SK-N-SH treated with all-trans-retinoic acid at 6 μM for 48 hours (cell line): ENCODE measurements around the gene LHX6.

ENCODE experiments used
- ATAC-seq: fragments of 200-7000 bp; cut with Tn5 transposase; 3 replicates; pipeline ENCODE4 v1.9.1; 2020; ENCODE audit warnings: mild to moderate bottlenecking, moderate library complexity
- ARNTL ChIP-seq: fragments of 450-650 bp; formaldehyde crosslinking; IDR thresholded peaks from 2 replicates; pipeline ENCODE4 v1.5.0; 2020; ENCODE audit warnings: low read depth, mild to moderate bottlenecking, moderate library complexity, borderline replicate concordance
- BACH2 ChIP-seq: fragments of 250-450 bp; sonication (Bioruptor Pico); IDR thresholded peaks from 2 replicates; pipeline ENCODE4 v1.9.0; 2021; ENCODE audit warnings: mild to moderate bottlenecking, borderline replicate concordance
- CSDC2 ChIP-seq: fragments of 250-450 bp; sonication (Bioruptor Pico); IDR thresholded peaks from 2 replicates; pipeline ENCODE4 v1.5.0; 2020; ENCODE audit warnings: mild to moderate bottlenecking, moderate library complexity
- ESRRG ChIP-seq: fragments of 250-450 bp; sonication (Bioruptor Pico); IDR thresholded peaks from 2 replicates; pipeline ENCODE4 v1.6.1; 2021; ENCODE audit warnings: mild to moderate bottlenecking
- GLIS3 ChIP-seq: fragments of 250-450 bp; sonication (Bioruptor Pico); IDR thresholded peaks from 2 replicates; pipeline ENCODE4 v1.5.0; 2020; ENCODE audit warnings: mild to moderate bottlenecking, moderate library complexity
- ISL1 ChIP-seq: fragments of 250-450 bp; sonication (Bioruptor Pico); IDR thresholded peaks from 2 replicates; pipeline ENCODE4 v2.1.2; 2022; ENCODE audit warnings: mild to moderate bottlenecking, moderate library complexity
- POU6F1 ChIP-seq: fragments of 250-450 bp; sonication (Bioruptor Pico); IDR thresholded peaks from 2 replicates; pipeline ENCODE4 v1.8.0; 2021; ENCODE audit warnings: low read depth, mild to moderate bottlenecking, moderate library complexity, borderline replicate concordance
- RARB ChIP-seq: fragments of 250-450 bp; sonication (Bioruptor Pico); IDR thresholded peaks from 2 replicates; pipeline ENCODE4 v1.8.0; 2021; ENCODE audit warnings: mild to moderate bottlenecking, moderate library complexity
- TCF4 ChIP-seq: fragments of 250-450 bp; sonication (Bioruptor Pico); IDR thresholded peaks from 2 replicates; pipeline ENCODE4 v1.8.0; 2021; ENCODE audit warnings: mild to moderate bottlenecking, moderate library complexity, borderline replicate concordance
- TOX ChIP-seq: fragments of 250-450 bp; sonication (Bioruptor Pico); IDR thresholded peaks from 2 replicates; pipeline ENCODE4 v1.8.0; 2021; ENCODE audit warnings: mild to moderate bottlenecking, moderate library complexity, borderline replicate concordance
- ZC3H10 ChIP-seq: fragments of 250-450 bp; sonication (Bioruptor Pico); IDR thresholded peaks from 2 replicates; pipeline ENCODE4 v1.5.1; 2021; ENCODE audit warnings: mild to moderate bottlenecking, moderate library complexity
- ZFP3 ChIP-seq: fragments of 250-450 bp; sonication (Bioruptor Pico); IDR thresholded peaks from 2 replicates; pipeline ENCODE4 v1.5.0; 2020; ENCODE audit warnings: mild to moderate bottlenecking, moderate library complexity
- ZFP30 ChIP-seq: fragments of 450-650 bp; formaldehyde crosslinking; IDR thresholded peaks from 2 replicates; pipeline ENCODE4 v1.5.0; 2022; ENCODE audit warnings: mild to moderate bottlenecking, moderate library complexity
- ZNF565 ChIP-seq: fragments of 450-650 bp; formaldehyde crosslinking; conservative IDR thresholded peaks from 2 replicates; pipeline ENCODE4 v1.5.0; 2020; ENCODE audit warnings: low read depth, mild to moderate bottlenecking, moderate library complexity
- ZNF70 ChIP-seq: fragments of 450-650 bp; formaldehyde crosslinking; IDR thresholded peaks from 2 replicates; pipeline ENCODE4 v1.5.0; 2020; ENCODE audit warnings: mild to moderate bottlenecking, moderate library complexity
- ZNF8 ChIP-seq: fragments of 450-650 bp; formaldehyde crosslinking; IDR thresholded peaks from 2 replicates; pipeline ENCODE4 v1.5.0; 2020; ENCODE audit warnings: mild to moderate bottlenecking, moderate library complexity
- TF ChIP-seq, protein P1 (sequence below): fragments of 250-450 bp; sonication (Bioruptor Pico); IDR thresholded peaks from 2 replicates; pipeline ENCODE4 v1.5.1; 2021; ENCODE audit warnings: mild to moderate bottlenecking, moderate library complexity
- TF ChIP-seq, protein P2 (sequence below): fragments of 250-450 bp; sonication (Bioruptor Pico); IDR thresholded peaks from 2 replicates; pipeline ENCODE4 v1.8.0; 2020; ENCODE audit warnings: mild to moderate bottlenecking, moderate library complexity, borderline replicate concordance
- TF ChIP-seq, protein P3 (sequence below): fragments of 250-450 bp; sonication (Bioruptor Pico); IDR thresholded peaks from 2 replicates; pipeline ENCODE4 v1.5.1; 2020; ENCODE audit warnings: low read depth, mild to moderate bottlenecking, moderate library complexity

LHX6 gene

DNA sequence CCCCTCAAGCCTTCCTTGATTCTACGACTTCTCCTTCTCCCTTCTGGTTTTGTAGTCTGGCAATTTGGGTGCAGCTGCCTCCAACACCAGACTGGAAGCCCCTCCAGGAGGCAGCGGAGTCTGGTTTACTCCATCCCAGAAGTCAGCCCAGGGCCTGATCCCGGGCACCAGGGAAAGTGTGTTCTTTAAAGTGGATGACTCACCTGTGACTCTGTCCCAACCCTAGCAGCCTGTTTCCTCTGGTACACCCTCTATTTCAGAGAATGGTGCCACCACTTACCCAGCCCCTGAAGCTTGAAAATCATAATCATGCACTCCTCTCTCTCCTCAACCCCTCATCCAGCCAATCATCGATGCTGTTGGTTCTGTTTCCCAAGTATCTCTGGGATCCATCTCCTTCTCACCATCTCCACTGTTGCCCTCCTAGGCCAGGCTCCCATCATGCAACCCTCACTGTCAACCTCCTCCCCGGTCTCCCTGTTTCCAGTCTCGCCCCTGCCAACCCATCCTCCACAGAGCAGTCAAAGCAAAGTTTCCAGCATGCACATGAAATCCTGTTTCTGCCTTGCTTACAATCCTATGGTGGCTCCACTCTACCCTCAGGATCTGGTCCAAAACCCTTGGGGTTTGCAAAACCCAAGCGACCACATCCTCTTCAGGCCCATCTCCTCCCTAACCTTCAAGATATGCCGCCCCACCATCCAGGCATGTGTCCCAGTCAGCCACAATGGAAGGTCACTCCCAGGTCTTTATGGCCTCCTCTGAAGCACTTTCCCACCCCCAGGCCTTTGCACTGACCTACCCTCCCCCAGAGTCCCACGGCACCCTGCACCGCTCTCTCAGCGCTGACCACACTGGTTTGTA, 10.5 kb downstream of the LHX6 start (continued):
- TF ChIP-seq, protein P1, sequence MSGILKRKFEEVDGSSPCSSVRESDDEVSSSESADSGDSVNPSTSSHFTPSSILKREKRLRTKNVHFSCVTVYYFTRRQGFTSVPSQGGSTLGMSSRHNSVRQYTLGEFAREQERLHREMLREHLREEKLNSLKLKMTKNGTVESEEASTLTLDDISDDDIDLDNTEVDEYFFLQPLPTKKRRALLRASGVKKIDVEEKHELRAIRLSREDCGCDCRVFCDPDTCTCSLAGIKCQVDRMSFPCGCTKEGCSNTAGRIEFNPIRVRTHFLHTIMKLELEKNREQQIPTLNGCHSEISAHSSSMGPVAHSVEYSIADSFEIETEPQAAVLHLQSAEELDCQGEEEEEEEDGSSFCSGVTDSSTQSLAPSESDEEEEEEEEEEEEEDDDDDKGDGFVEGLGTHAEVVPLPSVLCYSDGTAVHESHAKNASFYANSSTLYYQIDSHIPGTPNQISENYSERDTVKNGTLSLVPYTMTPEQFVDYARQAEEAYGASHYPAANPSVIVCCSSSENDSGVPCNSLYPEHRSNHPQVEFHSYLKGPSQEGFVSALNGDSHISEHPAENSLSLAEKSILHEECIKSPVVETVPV (CRISPR knock-in tag): no peak
- TF ChIP-seq CSDC2 (CRISPR knock-in tag) (no peak), ARNTL (CRISPR knock-in tag) (no peak), ZC3H10 (CRISPR knock-in tag) (no peak), ZNF8 (no peak), ISL1 (CRISPR knock-in tag) (no peak), TOX (CRISPR knock-in tag) (no peak), ZNF565 (CRISPR knock-in tag) (no peak), ZNF70 (CRISPR knock-in tag) (no peak)

- no peak for TF ChIP-seq TCF4 (CRISPR knock-in tag)
- no peak for TF ChIP-seq RARB (CRISPR knock-in tag)
- no peak for TF ChIP-seq ZFP3
- no peak for TF ChIP-seq GLIS3 (CRISPR knock-in tag)
- TF ChIP-seq ZNF8: no peak
- TF ChIP-seq, protein P2, sequence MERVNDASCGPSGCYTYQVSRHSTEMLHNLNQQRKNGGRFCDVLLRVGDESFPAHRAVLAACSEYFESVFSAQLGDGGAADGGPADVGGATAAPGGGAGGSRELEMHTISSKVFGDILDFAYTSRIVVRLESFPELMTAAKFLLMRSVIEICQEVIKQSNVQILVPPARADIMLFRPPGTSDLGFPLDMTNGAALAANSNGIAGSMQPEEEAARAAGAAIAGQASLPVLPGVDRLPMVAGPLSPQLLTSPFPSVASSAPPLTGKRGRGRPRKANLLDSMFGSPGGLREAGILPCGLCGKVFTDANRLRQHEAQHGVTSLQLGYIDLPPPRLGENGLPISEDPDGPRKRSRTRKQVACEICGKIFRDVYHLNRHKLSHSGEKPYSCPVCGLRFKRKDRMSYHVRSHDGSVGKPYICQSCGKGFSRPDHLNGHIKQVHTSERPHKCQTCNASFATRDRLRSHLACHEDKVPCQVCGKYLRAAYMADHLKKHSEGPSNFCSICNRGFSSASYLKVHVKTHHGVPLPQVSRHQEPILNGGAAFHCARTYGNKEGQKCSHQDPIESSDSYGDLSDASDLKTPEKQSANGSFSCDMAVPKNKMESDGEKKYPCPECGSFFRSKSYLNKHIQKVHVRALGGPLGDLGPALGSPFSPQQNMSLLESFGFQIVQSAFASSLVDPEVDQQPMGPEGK: no peak
- TF ChIP-seq ISL1 (CRISPR knock-in tag): no peak
- TF ChIP-seq ESRRG (CRISPR knock-in tag): no peak
- TF ChIP-seq ARNTL (CRISPR knock-in tag): no peak
- TF ChIP-seq BACH2: no peak
- TF ChIP-seq CSDC2 (CRISPR knock-in tag): no peak
- no peak for TF ChIP-seq POU6F1 (CRISPR knock-in tag)
- TF ChIP-seq ZFP30 (CRISPR knock-in tag): no peak
- ATAC-seq: no peak
Measured at GRCh38 chr9:122217640-122218039, 11.1 kb downstream of the LHX6 start.

DNA sequence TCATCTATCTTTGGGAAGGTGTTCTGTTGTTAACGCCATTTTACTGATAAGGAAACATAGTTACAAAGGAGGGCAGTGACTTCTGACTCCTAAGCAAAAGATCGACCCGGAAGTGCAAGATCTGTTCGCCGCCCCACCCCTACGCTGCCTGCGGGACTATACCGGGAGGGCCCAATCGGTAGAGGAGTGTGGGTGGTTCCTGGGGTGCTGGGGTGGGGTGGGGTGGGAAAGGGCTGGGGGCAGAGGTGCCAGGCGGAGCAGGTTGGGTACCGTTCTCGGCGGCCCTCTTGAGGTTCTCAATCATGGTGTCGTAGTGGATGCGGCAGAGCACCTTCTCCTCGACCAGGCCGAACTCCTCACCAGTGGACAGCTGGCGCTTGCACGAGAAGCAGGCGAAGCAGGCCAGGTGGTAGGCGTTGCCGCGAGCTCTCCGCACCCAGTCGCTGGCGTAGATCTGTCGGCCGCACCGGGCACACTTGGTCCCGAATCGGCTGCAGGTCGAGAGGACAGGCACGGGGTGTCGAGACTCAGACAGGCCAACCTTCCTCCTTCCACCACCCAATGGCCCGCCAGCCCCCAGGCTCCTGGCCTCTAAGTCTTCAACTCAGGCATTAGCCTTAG, 11.8 kb downstream of the LHX6 start:
- TF ChIP-seq, protein P2: no peak
- TF ChIP-seq POU6F1 (CRISPR knock-in tag) (no peak), TOX (CRISPR knock-in tag) (no peak), CSDC2 (CRISPR knock-in tag) (no peak), ZFP30 (CRISPR knock-in tag) (no peak), RARB (CRISPR knock-in tag) (no peak), ESRRG (CRISPR knock-in tag) (no peak)
- TF ChIP-seq, protein P3, sequence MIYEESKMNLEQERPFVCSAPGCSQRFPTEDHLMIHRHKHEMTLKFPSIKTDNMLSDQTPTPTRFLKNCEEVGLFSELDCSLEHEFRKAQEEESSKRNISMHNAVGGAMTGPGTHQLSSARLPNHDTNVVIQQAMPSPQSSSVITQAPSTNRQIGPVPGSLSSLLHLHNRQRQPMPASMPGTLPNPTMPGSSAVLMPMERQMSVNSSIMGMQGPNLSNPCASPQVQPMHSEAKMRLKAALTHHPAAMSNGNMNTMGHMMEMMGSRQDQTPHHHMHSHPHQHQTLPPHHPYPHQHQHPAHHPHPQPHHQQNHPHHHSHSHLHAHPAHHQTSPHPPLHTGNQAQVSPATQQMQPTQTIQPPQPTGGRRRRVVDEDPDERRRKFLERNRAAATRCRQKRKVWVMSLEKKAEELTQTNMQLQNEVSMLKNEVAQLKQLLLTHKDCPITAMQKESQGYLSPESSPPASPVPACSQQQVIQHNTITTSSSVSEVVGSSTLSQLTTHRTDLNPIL (CRISPR knock-in tag): no peak
- TF ChIP-seq, all 23 proteins: peak for 0
- no peak for ATAC-seq
